ENCODE data around the gene SMIM7.

Gene SMIM7

DNA sequence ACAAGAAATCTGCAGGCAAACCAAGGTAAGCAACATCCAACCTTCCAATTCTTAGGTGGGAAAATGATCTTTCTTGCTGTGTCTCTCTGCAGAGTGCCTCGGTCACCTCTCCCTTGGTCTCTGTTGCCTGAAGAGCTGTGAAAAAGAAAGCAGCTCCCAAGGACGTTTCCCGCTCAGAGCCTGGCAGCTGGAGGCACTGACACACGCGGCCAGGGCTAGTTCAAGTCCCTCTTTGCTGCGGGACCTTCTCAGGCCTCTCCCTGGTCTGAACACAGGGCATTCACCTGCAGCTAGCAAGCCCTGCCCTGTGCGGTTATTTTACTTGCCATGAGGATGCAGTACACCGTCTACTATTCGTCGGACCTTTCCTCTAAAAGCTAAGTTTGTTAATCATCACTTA is 35.7 kb downstream of the SMIM7 start:
- peaks cover 84% of the 10 kb centered on the region for H4K20me1 ChIP-seq (ENCODE audit: insufficient read depth, low read length)
- ATAC-seq (ENCODE audit: insufficient read depth, low read depth) = no peak
- no peak for TF ChIP-seq CTCF (IDR thresholded peaks at IDR 0.05; ENCODE audit: borderline replicate concordance, extremely low read depth, low read length, poor library complexity, severe bottlenecking)
- no peak for TF ChIP-seq EZH2 (IDR thresholded peaks at IDR 0.05; ENCODE audit: borderline replicate concordance, low read depth, low read length, severe bottlenecking)
- peaks cover 41% of the 10 kb centered on the region for H3K36me3 ChIP-seq (ENCODE audit: insufficient read depth, low read length)
- H3K79me2 ChIP-seq (ENCODE audit: insufficient read depth, low read length) = peaks cover 90% of the 10 kb centered on the region
- no peak overlapping the region for H3K9ac ChIP-seq (ENCODE audit: low read depth, low read length)
- H3K4me2 ChIP-seq (ENCODE audit: insufficient read depth, low read length) = no peak overlapping the region
- DNase-seq = no peak
- H3K27me3 ChIP-seq (ENCODE audit: insufficient read depth, low read length, poor library complexity) = no peaks in the 10 kb centered on the region
- no peak overlapping the region for H2AFZ ChIP-seq (ENCODE audit: low read depth, low read length)
- no peak overlapping the region for H3K4me3 ChIP-seq (ENCODE audit: low read depth in 1 of 2, low read length in 2 of 2)
- H3K27ac ChIP-seq (ENCODE audit: low read length) = no peak overlapping the region
- no peaks in the 10 kb centered on the region for H3K9me3 ChIP-seq (ENCODE audit: insufficient read depth, low read length, severe bottlenecking)
- H3K4me1 ChIP-seq (ENCODE audit: insufficient read depth, low read length) = peaks cover 24% of the 10 kb centered on the region

DNA sequence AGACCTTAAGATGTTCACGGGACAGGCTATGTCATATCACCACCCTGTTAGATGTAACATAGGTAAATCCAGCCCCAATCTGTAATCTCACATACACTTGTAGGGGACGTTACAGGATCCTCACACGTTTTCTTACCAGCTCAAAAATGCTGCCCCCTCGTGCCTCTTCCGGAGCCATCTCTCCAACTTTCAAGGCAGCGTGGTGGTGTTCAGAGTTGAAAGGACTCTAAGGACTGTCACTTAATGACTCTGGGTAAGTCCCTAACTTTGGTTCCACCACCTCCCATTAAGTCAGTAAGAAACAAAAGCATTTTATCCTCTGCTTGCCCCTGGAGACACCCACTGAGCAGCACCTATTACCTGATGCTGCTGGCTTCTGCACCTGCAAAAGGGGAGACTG is 36.4 kb downstream of the SMIM7 start:
- Histone ChIP-seq H3K4me2 (ENCODE audit: insufficient read depth, low read length) (no peak overlapping the region), H3K4me1 (ENCODE audit: insufficient read depth, low read length) (peaks cover 17% of the 10 kb centered on the region), H3K9ac (ENCODE audit: low read depth, low read length) (no peak overlapping the region), H4K20me1 (ENCODE audit: insufficient read depth, low read length) (peaks cover 91% of the 10 kb centered on the region), H2AFZ (ENCODE audit: low read depth, low read length) (no peak overlapping the region), H3K79me2 (ENCODE audit: insufficient read depth, low read length) (peaks cover 96% of the 10 kb centered on the region), H3K9me3 (ENCODE audit: insufficient read depth, low read length, severe bottlenecking) (no peaks in the 10 kb centered on the region), H3K36me3 (ENCODE audit: insufficient read depth, low read length) (peaks cover 41% of the 10 kb centered on the region), H3K4me3 (ENCODE audit: low read depth in 1 of 2, low read length in 2 of 2) (no peak overlapping the region), H3K27me3 (ENCODE audit: insufficient read depth, low read length, poor library complexity) (no peaks in the 10 kb centered on the region), H3K27ac (ENCODE audit: low read length) (no peak overlapping the region)
- no peak for ATAC-seq (ENCODE audit: insufficient read depth, low read depth)
- no peak for DNase-seq
- TF ChIP-seq EZH2 (IDR thresholded peaks at IDR 0.05; ENCODE audit: borderline replicate concordance, low read depth, low read length, severe bottlenecking) (no peak), CTCF (IDR thresholded peaks at IDR 0.05; ENCODE audit: borderline replicate concordance, extremely low read depth, low read length, poor library complexity, severe bottlenecking) (no peak)

DNA sequence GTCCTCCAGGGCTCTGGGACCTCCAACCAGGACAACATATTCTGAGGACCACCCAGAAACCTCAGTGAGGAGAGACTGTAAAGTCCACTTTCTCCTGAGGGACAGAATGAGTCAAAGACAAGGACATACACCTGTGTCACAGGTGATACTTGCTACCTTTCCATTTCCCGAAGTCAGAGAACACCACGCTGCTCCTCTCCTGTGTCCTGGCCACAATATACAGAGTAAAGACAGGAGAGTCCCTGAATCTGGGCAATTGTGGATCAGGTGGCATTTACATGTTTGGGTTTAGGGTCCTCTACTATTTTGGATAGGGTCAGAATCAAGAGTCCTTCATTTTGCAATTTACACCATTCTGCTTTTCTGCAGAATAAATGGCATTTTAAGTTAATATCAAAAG is 36.9 kb downstream of the SMIM7 start:
- TF ChIP-seq EZH2 (IDR thresholded peaks at IDR 0.05; ENCODE audit: borderline replicate concordance, low read depth, low read length, severe bottlenecking) = no peak
- H3K4me1 ChIP-seq (ENCODE audit: insufficient read depth, low read length) = peaks cover 15% of the 10 kb centered on the region
- DNase-seq = no peak
- H3K4me3 ChIP-seq (ENCODE audit: low read depth in 1 of 2, low read length in 2 of 2) = no peak overlapping the region
- H3K79me2 ChIP-seq (ENCODE audit: insufficient read depth, low read length) = peaks cover 98% of the 10 kb centered on the region
- H3K27ac ChIP-seq (ENCODE audit: low read length) = no peak overlapping the region
- no peak overlapping the region for H3K4me2 ChIP-seq (ENCODE audit: insufficient read depth, low read length)
- peaks cover 96% of the 10 kb centered on the region for H4K20me1 ChIP-seq (ENCODE audit: insufficient read depth, low read length)
- no peaks in the 10 kb centered on the region for H3K27me3 ChIP-seq (ENCODE audit: insufficient read depth, low read length, poor library complexity)
- no peak overlapping the region for H2AFZ ChIP-seq (ENCODE audit: low read depth, low read length)
- ATAC-seq (ENCODE audit: insufficient read depth, low read depth) = no peak
- H3K36me3 ChIP-seq (ENCODE audit: insufficient read depth, low read length) = peaks cover 41% of the 10 kb centered on the region
- H3K9ac ChIP-seq (ENCODE audit: low read depth, low read length) = no peak overlapping the region
- H3K9me3 ChIP-seq (ENCODE audit: insufficient read depth, low read length, severe bottlenecking) = no peaks in the 10 kb centered on the region

- Histone ChIP-seq H3K4me3 (ENCODE audit: low read depth in 1 of 2, low read length in 2 of 2) (no peak overlapping the region), H3K27me3 (ENCODE audit: insufficient read depth, low read length, poor library complexity) (no peaks in the 10 kb centered on the region), H3K36me3 (ENCODE audit: insufficient read depth, low read length) (peaks cover 39% of the 10 kb centered on the region), H2AFZ (ENCODE audit: low read depth, low read length) (no peak overlapping the region), H3K9ac (ENCODE audit: low read depth, low read length) (no peak overlapping the region), H3K9me3 (ENCODE audit: insufficient read depth, low read length, severe bottlenecking) (no peaks in the 10 kb centered on the region), H3K4me2 (ENCODE audit: insufficient read depth, low read length) (no peak overlapping the region), H3K79me2 (ENCODE audit: insufficient read depth, low read length) (peaks cover 100% of the 10 kb centered on the region), H4K20me1 (ENCODE audit: insufficient read depth, low read length) (peaks cover 100% of the 10 kb centered on the region), H3K27ac (ENCODE audit: low read length) (no peak overlapping the region), H3K4me1 (ENCODE audit: insufficient read depth, low read length) (peaks cover 11% of the 10 kb centered on the region)
- TF ChIP-seq CTCF (IDR thresholded peaks at IDR 0.05; ENCODE audit: borderline replicate concordance, extremely low read depth, low read length, poor library complexity, severe bottlenecking) (no peak), EZH2 (IDR thresholded peaks at IDR 0.05; ENCODE audit: borderline replicate concordance, low read depth, low read length, severe bottlenecking) (no peak)
- DNase-seq (no peak), ATAC-seq (ENCODE audit: insufficient read depth, low read depth) (no peak)
Observed at GRCh38 chr19:16621165-16621800, 38.7 kb downstream of the SMIM7 start.

Measured in DND-41 (cell line).